K562 (cell line): Measurements from ENCODE around the gene NT5DC4. TPM values are rescaled to one million over a fixed set of nuclear protein-coding genes. Genes with fewer than 3 reads are reported as not detected.
A peak's percentile ranks its signal among the peaks of the same experiment; 100 is the strongest.

Source experiments
- ARID3A ChIP-seq: IDR thresholded peaks from 2 replicates; pipeline ENCODE4 v1.6.1; 2012; ENCODE audit warnings: low read depth, low read length, improper control_type of control experiment, borderline replicate concordance
- BRD9 ChIP-seq: fragments of 450-650 bp; IDR thresholded peaks from 2 replicates; pipeline ENCODE4 v1.6.1; 2018; ENCODE audit warnings: low read depth; ENCODE audit not compliant: partially characterized antibody
- CEBPB ChIP-seq: fragments of 450-650 bp; IDR thresholded peaks from 2 replicates; pipeline ENCODE4 v1.6.1; 2016; ENCODE audit warnings: missing genetic modification characterization, missing compliant biosample characterization
- CEBPZ ChIP-seq: fragments of 150-350 bp; IDR thresholded peaks from 2 replicates; pipeline ENCODE4 v1.6.1; 2014; ENCODE audit warnings: low read depth, mild to moderate bottlenecking, low read length, borderline replicate concordance
- CREB3L1 ChIP-seq: fragments of 450-650 bp; IDR thresholded peaks from 2 replicates; pipeline ENCODE4 v1.6.1; 2014; ENCODE audit warnings: low read depth, mild to moderate bottlenecking, moderate library complexity, borderline replicate concordance
- FOXP4 ChIP-seq: sonication (generic); formaldehyde crosslinking; IDR thresholded peaks from 2 replicates; pipeline ENCODE4 v1.8.0; 2022; ENCODE audit warnings: mild to moderate bottlenecking, missing genetic modification reagents, borderline replicate concordance
- GATAD2A ChIP-seq: fragments of 450-650 bp; IDR thresholded peaks from 2 replicates; pipeline ENCODE4 v1.6.1; 2017
- HDAC8 ChIP-seq: fragments of 450-650 bp; IDR thresholded peaks from 2 replicates; pipeline ENCODE4 v1.6.1; 2016; ENCODE audit warnings: mild to moderate bottlenecking, missing genetic modification characterization, moderate library complexity, missing compliant biosample characterization
- MAFF ChIP-seq: IDR thresholded peaks from 2 replicates; pipeline ENCODE4 v1.6.1; 2012; ENCODE audit warnings: low read length, improper control_type of control experiment
- NCOA4 ChIP-seq: fragments of 450-650 bp; IDR thresholded peaks from 2 replicates; pipeline ENCODE4 v1.6.1; 2018; ENCODE audit warnings: mild to moderate bottlenecking; ENCODE audit not compliant: partially characterized antibody
- NFIC ChIP-seq: fragments of 450-650 bp; IDR thresholded peaks from 2 replicates; pipeline ENCODE4 v1.6.1; 2017; ENCODE audit warnings: mild to moderate bottlenecking, inconsistent platforms
- NUFIP1 ChIP-seq: fragments of 450-650 bp; IDR thresholded peaks from 2 replicates; pipeline ENCODE4 v1.6.1; 2018; ENCODE audit not compliant: partially characterized antibody
- POLR2G ChIP-seq: fragments of 200-400 bp; formaldehyde crosslinking; IDR thresholded peaks from 2 replicates; pipeline ENCODE4 v1.6.1; 2017; ENCODE audit warnings: low read depth, mild to moderate bottlenecking, antibody characterized with exemption, low read length, moderate library complexity
- PTBP1 ChIP-seq: fragments of 200-400 bp; formaldehyde crosslinking; IDR thresholded peaks from 2 replicates; pipeline ENCODE4 v1.6.1; 2017; ENCODE audit warnings: low read depth, low read length
- RAD21 ChIP-seq, 2 experiments: fragments of 250-450 bp in 1 of 2; fragments of 450-650 bp in 1 of 2; sonication (Bioruptor Pico) in 1 of 2; formaldehyde crosslinking in 1 of 2; IDR thresholded peaks in 1 of 2; conservative IDR thresholded peaks in 1 of 2; 2 replicates each; pipeline versions ENCODE4 v1.4.0 to v1.8.0; 2020 to 2022; ENCODE audit warnings: mild to moderate bottlenecking in 2 of 2, moderate library complexity in 1 of 2
- RBBP5 ChIP-seq: fragments of 200-600 bp; sonication (generic); IDR thresholded peaks from 2 replicates; pipeline ENCODE4 v1.6.1; 2012; ENCODE audit warnings: borderline replicate concordance, mild to moderate bottlenecking, low read length, control low read depth, inconsistent platforms; ENCODE audit not compliant: insufficient read depth, poor library complexity, severe bottlenecking
- ZNF143 ChIP-seq: sonication (generic); formaldehyde crosslinking; IDR thresholded peaks from 2 replicates; pipeline ENCODE4 v1.9.0; 2022; ENCODE audit warnings: mild to moderate bottlenecking, missing genetic modification reagents
- ZNF184 ChIP-seq: sonication (generic); formaldehyde crosslinking; IDR thresholded peaks from 2 replicates; pipeline ENCODE4 v1.5.0; 2020; ENCODE audit warnings: missing genetic modification reagents
- polyA plus RNA-seq, 8 experiments: library from polyadenylated mRNA; depleted of rRNA in 4 of 8; stranded (reverse) in 5 of 8; unstranded in 3 of 8; fragments of >200 nt; fragmentation: Nextera tagmentation in 2 of 8; fragmentation: Illumina TruSeq in 1 of 8; extraction: Ambion mirVana in 2 of 8; extraction: Trizol in 1 of 8; gene quantifications; 2 replicates each; pipeline versions ENCODE4 v1.2.1 to v1.2.3, GENCODE V29; 2011 to 2014; ENCODE audit warnings: inconsistent platforms in 1 of 8, missing spikeins in 1 of 8
- total RNA-seq, 7 experiments: library from RNA; depleted of rRNA in 6 of 7; stranded (reverse); fragments of >200 nt in 6 of 7; fragmentation: Illumina TruSeq in 2 of 7; extraction: Trizol in 2 of 7; gene quantifications; 2 replicates each; pipeline versions ENCODE4 v1.2.1 to v1.2.3, GENCODE V29; 2011 to 2021; ENCODE audit warnings: low replicate concordance in 1 of 7

Gene NT5DC4
- total and polyA plus RNA-seq, 9 of the 15 experiments (the other 6 are each of a cell fraction or from before 2014, with no cell fraction given): 0.44 to 6.9 (median 2.5) TPM

GRCh38 chr2:112683550-112684414, 37.0 kb upstream of the NT5DC4 start (continued):
- TF ChIP-seq CREB3L1 (no peak; the same call in 1 of the 2 replicates), POLR2G (no peak), HDAC8 (tag) (no peak), NUFIP1 (no peak), MAFF (no peak), ZNF143 (no peak), CEBPB (tag) (no peak), BRD9 (peak; percentile 21), ARID3A (no peak), NCOA4 (no peak), ZNF184 (CRISPR knock-in tag) (no peak), CEBPZ (no peak), RAD21 (CRISPR knock-in tag; conservative IDR thresholded peaks at IDR 0.05 in 1 of 2, IDR thresholded peaks at IDR 0.05 in 1 of 2) (no peak; a peak in 1 of 4 replicates), GATAD2A (peak; percentile 85; the same call in 1 of the 2 replicates), NFIC (peak; percentile 81), PTBP1 (no peak), RBBP5 (no peak), FOXP4 (CRISPR knock-in tag) (no peak)
